ENCODE data around the gene PRR36. TPM values are rescaled to one million over a fixed set of nuclear protein-coding genes. Genes with fewer than 3 reads are reported as not detected.

PRR36 gene
- total and polyA plus RNA-seq, 4 donors: 0.09 to 0.13 TPM; not detected in 2

DNA sequence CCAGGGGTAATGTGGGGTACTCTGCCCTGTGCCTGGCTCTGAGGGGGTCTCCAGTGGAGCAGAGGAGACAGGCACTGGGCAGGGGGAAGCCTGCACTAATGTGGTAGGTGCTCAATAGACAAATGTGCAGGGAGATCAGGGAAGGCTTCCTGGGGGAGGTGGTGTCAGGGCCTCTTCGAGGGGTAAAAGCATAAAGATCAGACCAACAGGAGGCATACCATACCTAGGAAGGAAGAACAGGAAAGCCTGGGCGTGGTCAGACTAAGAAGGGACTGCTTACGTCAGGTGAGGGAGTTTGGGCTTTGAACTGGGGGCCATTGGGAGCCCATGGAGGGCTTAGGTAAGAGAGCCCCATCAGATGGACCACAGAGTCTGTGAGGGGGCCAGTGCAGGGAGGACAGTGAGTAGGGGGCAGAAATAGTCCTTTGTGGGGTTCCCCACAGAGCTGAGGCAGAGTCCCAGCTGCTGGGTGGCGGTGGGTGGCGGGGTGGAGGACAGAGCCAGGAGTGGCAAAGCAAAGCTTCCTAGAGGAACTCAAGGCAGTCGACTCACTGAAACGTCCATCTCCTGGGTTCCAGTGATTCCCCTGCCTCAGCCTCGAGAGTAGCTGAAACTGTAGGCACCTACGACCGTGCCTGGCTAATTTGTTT lies 8.8 kb downstream of the PRR36 start:
- WGBS, 2 donors: 45 to 51% methylated on average over 10 of the region's 10 CpGs
- peaks cover 0 to 2% of the 10 kb centered on the region in 2 donors for H3K36me3 ChIP-seq (ENCODE audit: control insufficient read depth in 1 of 2, insufficient read depth in 2 of 2, low read length in 1 of 2)

DNA sequence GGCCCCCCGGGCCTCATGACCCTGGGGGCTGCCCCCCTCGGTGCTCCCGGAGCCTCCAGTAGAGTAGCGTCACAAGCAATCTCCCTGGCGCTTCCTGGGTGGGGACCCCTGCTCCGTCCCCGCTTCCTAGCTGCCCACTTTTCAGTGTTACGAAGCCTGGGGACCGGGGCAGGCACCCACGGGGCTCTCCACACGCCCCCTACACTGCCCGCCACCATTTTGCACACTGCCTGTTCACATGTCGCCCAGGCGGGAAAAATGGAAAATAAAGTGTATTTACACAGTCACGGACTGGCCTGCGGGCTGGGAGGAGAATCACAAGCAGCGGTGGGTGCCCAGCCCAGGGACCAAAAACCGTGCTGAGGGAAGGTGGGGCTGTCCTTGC lies 9.5 kb downstream of the PRR36 start:
- Histone ChIP-seq H3K9me3 (ENCODE audit: control insufficient read depth, low read length) (no peaks in the 10 kb centered on the region), H3K4me1 (ENCODE audit: control insufficient read depth in 1 of 2, insufficient read depth in 2 of 2, low read length in 2 of 2) (no peaks in the 10 kb centered on the region), H3K4me3 (ENCODE audit: low read length in 2 of 2) (no peak overlapping the region), H3K27me3 (ENCODE audit: control insufficient read depth in 1 of 2, insufficient read depth in 2 of 2, low read length in 1 of 2) (no peaks in the 10 kb centered on the region), H3K36me3 (ENCODE audit: control insufficient read depth in 1 of 2, insufficient read depth in 2 of 2, low read length in 1 of 2) (peaks cover 0 to 2% of the 10 kb centered on the region in 2 donors), H3K27ac (ENCODE audit: low read depth in 1 of 2, low read length in 2 of 2) (no peak overlapping the region)
- no peak for DNase-seq
- 76 to 79% methylated on average over 18 of the region's 18 CpGs for WGBS, 2 donors
- intact Hi-C loops (cut with DNase I): no loop called here
- ATAC-seq (ENCODE audit: low FRiP score): no peak

More for the DNA sequence above, 8.8 kb downstream of the PRR36 start:
- no peak overlapping the region for H3K4me3 ChIP-seq (ENCODE audit: low read length in 2 of 2)
- H3K27me3 ChIP-seq (ENCODE audit: control insufficient read depth in 1 of 2, insufficient read depth in 2 of 2, low read length in 1 of 2): no peaks in the 10 kb centered on the region
- DNase-seq: no peak
- no peak overlapping the region for H3K27ac ChIP-seq (ENCODE audit: low read depth in 1 of 2, low read length in 2 of 2)
- H3K4me1 ChIP-seq (ENCODE audit: control insufficient read depth in 1 of 2, insufficient read depth in 2 of 2, low read length in 2 of 2): no peaks in the 10 kb centered on the region
- ATAC-seq (ENCODE audit: low FRiP score): no peak
- H3K9me3 ChIP-seq (ENCODE audit: control insufficient read depth, low read length): no peaks in the 10 kb centered on the region
- intact Hi-C loops (cut with DNase I): no loop called here

DNA sequence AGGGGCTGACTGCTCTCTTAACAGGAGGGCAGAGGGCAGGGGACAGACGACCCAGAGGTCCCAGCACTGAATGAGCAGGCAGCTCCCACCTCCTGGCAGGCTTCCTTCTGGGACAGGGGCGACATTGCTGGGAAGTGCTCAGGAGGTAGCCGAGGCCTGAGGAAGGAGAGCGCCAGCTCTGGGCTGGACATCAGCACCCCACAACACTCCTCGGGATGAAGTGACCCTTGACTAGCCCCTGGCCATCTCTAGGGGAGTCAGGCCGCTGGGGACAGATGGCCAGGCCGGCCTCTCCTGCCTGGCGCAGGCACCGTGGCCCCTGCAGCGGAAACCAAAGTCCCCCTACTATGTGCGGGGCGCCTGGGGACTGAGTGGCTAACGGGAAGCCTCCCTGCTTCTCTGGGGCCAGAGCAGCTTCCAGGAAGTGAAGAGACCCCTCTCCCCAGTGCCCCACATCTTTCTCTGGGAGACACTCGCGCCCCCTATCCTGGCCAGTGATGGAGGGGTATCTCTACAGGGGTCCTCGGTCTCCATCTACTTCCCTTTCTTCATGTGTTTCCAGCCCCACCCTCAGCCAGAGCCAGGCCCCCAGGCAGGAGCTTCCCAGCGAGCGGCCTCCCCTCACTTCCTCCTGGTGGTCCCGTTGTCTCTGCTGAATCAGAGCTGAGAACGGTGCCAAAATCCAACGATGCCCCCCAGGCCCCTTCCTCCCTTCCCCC lies 10.1 kb downstream of the PRR36 start:
- no peak for ATAC-seq (ENCODE audit: low FRiP score)
- no peaks in the 10 kb centered on the region for H3K4me1 ChIP-seq (ENCODE audit: control insufficient read depth in 1 of 2, insufficient read depth in 2 of 2, low read length in 2 of 2)
- H3K27ac ChIP-seq (ENCODE audit: low read depth in 1 of 2, low read length in 2 of 2): no peak overlapping the region
- no peak overlapping the region for H3K4me3 ChIP-seq (ENCODE audit: low read length in 2 of 2)
- 88 to 91% methylated on average over 21 of the region's 21 CpGs for WGBS, 2 donors
- H3K36me3 ChIP-seq (ENCODE audit: control insufficient read depth in 1 of 2, insufficient read depth in 2 of 2, low read length in 1 of 2): peaks cover 0 to 2% of the 10 kb centered on the region in 2 donors
- DNase-seq: no peak
- no peaks in the 10 kb centered on the region for H3K9me3 ChIP-seq (ENCODE audit: control insufficient read depth, low read length)
- H3K27me3 ChIP-seq (ENCODE audit: control insufficient read depth in 1 of 2, insufficient read depth in 2 of 2, low read length in 1 of 2): no peaks in the 10 kb centered on the region
- intact Hi-C loops (cut with DNase I): no loop called here

DNA sequence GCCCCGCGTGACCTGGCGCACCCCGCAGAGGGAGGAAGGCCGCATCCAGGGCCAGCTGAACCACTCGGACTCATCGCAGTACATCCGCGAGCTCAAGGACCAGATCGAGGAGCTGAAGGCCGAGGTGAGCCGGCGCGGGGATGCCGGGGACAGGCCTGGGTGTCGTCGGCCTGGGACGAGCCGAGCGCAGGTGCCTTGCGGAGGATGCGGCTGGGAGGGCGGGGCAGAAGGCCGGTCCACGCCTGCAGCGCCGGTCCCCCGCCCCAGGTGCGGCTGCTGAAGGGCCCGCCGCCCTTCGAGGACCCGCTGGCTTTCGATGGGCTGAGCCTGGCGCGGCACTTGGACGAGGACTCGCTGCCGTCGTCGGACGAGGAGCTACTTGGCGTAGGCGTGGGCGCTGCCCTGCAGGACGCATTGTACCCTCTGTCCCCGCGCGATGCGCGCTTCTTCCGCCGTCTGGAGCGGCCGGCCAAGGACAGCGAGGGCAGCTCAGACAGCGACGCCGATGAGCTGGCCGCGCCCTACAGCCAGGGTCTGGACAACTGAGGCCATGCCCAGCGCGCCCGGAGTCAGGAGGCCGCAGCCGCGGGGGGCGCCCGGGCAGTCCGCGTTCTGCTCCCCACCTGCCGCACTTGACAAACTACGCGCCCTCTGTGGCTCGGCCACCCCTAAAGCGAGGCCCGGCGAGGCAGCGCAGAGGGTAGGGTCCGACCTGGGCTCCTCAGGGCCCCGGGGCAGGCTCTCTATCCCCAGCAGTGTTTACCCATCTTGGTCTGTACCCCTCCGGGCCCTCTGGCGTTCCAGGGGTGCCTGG lies 10.8 kb downstream of the PRR36 start:
- Histone ChIP-seq H3K4me1 (ENCODE audit: control insufficient read depth in 1 of 2, insufficient read depth in 2 of 2, low read length in 2 of 2) (no peaks in the 10 kb centered on the region), H3K27ac (ENCODE audit: low read depth in 1 of 2, low read length in 2 of 2) (no peak overlapping the region), H3K27me3 (ENCODE audit: control insufficient read depth in 1 of 2, insufficient read depth in 2 of 2, low read length in 1 of 2) (no peaks in the 10 kb centered on the region), H3K4me3 (ENCODE audit: low read length in 2 of 2) (no peak overlapping the region), H3K9me3 (ENCODE audit: control insufficient read depth, low read length) (no peaks in the 10 kb centered on the region), H3K36me3 (ENCODE audit: control insufficient read depth in 1 of 2, insufficient read depth in 2 of 2, low read length in 1 of 2) (peaks cover 0 to 2% of the 10 kb centered on the region in 2 donors)
- ATAC-seq (ENCODE audit: low FRiP score): no peak
- intact Hi-C loops (cut with DNase I): no loop called here
- DNase-seq: no peak
- WGBS, 2 donors: 88 to 90% methylated on average over 80 to 83 of the region's 83 CpGs

DNA sequence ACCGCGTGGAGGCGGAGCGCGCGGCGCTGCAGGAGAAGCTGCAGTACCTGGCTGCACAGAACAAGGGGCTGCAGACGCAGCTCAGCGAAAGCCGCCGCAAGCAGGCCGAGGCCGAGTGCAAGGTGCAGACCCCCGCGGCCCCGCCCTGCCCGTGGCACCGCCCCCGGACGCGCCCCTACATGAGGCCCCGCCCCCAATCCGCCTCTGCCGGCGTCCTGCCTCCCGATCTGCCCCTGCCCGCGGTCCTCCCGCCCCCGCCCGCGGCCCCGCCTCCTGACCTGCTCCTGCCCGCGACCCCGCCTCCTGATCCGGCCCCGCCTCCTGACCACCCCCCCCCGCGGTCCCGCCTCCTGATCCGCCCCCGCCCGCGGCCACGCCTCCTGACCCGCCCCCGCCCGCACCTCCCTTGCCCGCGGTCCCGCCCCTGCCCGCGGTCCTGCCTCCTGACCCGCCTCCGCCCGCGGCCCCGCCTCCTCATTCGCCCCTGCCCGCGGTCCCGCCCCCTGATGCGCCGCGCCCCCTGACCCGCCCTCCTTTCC lies 11.7 kb downstream of the PRR36 start:
- H3K27me3 ChIP-seq (ENCODE audit: control insufficient read depth in 1 of 2, insufficient read depth in 2 of 2, low read length in 1 of 2): no peaks in the 10 kb centered on the region
- ATAC-seq (ENCODE audit: low FRiP score) (no peak), DNase-seq (no peak)
- no peak overlapping the region for H3K4me3 ChIP-seq (ENCODE audit: low read length in 2 of 2)
- 28 to 35% methylated on average over 14 to 67 of the region's 67 CpGs for WGBS, 2 donors
- intact Hi-C loops (cut with DNase I): no loop called here
- no peak overlapping the region for H3K27ac ChIP-seq (ENCODE audit: low read depth in 1 of 2, low read length in 2 of 2)
- H3K36me3 ChIP-seq (ENCODE audit: control insufficient read depth in 1 of 2, insufficient read depth in 2 of 2, low read length in 1 of 2): peaks cover 0 to 2% of the 10 kb centered on the region in 2 donors
- no peaks in the 10 kb centered on the region for H3K9me3 ChIP-seq (ENCODE audit: control insufficient read depth, low read length)
- H3K4me1 ChIP-seq (ENCODE audit: control insufficient read depth in 1 of 2, insufficient read depth in 2 of 2, low read length in 2 of 2): no peaks in the 10 kb centered on the region

DNA sequence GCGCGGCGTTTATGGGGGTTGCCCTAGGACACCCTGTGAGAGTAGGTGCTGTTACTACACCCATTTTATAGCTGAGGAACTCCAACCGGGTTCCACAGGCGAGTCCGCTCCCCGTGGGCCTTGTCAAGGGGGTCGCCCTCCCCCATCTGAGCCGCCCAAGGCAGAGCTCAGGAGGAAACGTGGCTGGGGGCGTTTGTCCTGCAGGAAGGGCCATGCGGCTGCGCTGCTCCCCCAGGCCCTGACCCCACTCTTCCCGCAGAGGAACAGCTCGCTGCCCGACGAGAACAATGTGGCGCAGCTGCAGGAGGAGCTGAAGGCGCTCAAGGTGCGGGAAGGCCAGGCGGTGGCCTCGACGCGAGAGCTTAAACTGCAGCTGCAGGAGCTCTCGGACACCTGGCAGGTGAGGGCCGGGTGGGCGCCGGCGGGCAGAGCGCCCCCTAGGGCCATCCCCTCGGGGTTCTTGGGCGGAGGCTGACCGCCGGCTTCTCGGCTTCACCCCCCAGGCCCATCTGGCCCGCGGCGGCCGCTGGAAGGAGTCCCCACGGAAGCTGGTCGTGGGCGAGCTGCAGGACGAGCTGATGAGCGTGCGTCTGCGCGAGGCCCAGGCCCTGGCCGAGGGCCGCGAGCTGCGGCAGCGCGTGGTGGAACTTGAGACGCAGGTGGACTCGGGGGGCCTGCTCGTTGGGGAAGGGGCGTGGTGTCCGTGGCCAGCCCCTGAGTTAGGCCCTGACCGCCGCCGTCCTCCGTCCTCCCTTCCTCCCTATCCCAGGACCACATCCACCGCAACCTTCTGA lies 12.4 kb downstream of the PRR36 start:
- H3K4me3 ChIP-seq (ENCODE audit: low read length in 2 of 2): no peak overlapping the region
- H3K36me3 ChIP-seq (ENCODE audit: control insufficient read depth in 1 of 2, insufficient read depth in 2 of 2, low read length in 1 of 2): peaks cover 0 to 2% of the 10 kb centered on the region in 2 donors
- no peaks in the 10 kb centered on the region for H3K9me3 ChIP-seq (ENCODE audit: control insufficient read depth, low read length)
- ATAC-seq (ENCODE audit: low FRiP score) (no peak), DNase-seq (no peak)
- H3K27ac ChIP-seq (ENCODE audit: low read depth in 1 of 2, low read length in 2 of 2): no peak overlapping the region
- no peaks in the 10 kb centered on the region for H3K27me3 ChIP-seq (ENCODE audit: control insufficient read depth in 1 of 2, insufficient read depth in 2 of 2, low read length in 1 of 2)
- no peaks in the 10 kb centered on the region for H3K4me1 ChIP-seq (ENCODE audit: control insufficient read depth in 1 of 2, insufficient read depth in 2 of 2, low read length in 2 of 2)
- 81 to 85% methylated on average over 53 to 63 of the region's 63 CpGs for WGBS, 2 donors
- intact Hi-C loops (cut with DNase I): no loop called here

DNA sequence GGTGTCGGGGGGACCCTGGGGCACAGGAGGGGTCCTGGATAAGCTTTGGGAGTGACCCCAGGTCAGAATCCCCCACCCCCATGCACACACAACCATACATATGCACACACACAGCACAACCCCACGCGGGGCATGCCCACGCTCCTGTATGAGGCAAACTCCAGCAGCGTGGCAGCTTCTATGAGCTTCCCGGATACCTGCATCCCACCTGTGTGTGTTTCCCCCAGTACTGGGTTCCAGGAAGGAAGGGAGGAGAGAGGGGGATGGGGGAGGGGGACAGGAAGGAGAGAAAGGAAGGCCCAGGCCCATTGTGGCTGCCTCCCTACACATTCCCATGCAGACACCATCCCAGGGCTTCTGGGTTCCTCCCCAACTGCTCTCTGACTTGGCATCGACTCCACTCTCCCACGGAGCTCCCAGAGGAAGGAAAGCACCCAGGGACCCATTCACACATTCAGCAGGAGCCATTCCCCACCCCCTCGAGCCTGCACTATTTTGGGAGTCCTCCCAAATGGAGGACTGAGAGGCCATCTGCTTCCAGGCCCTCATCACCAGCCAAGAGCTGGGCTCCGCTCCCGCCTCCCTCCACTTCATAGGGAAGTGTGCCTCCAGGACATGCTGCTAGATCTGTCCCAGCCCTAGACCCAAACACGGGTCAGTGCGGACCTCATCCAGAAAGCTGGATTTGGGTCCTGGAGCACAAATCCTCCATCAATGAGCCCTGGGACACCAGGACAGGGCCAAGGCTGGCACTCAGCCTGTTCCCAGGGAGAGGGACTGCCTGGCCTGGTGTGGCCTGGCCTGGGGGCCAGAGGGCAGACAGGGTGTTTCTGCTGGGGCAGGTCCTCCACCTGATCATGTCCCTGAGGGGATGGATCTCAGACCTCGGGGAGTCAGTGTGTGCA lies 13.2 kb downstream of the PRR36 start:
- no peak for DNase-seq
- Histone ChIP-seq H3K27ac (ENCODE audit: low read depth in 1 of 2, low read length in 2 of 2) (no peak overlapping the region), H3K4me1 (ENCODE audit: control insufficient read depth in 1 of 2, insufficient read depth in 2 of 2, low read length in 2 of 2) (no peaks in the 10 kb centered on the region), H3K9me3 (ENCODE audit: control insufficient read depth, low read length) (no peaks in the 10 kb centered on the region), H3K4me3 (ENCODE audit: low read length in 2 of 2) (no peak overlapping the region), H3K36me3 (ENCODE audit: control insufficient read depth in 1 of 2, insufficient read depth in 2 of 2, low read length in 1 of 2) (peaks cover 0 to 2% of the 10 kb centered on the region in 2 donors), H3K27me3 (ENCODE audit: control insufficient read depth in 1 of 2, insufficient read depth in 2 of 2, low read length in 1 of 2) (no peaks in the 10 kb centered on the region)
- 82 to 84% methylated on average over 12 to 14 of the region's 14 CpGs for WGBS, 2 donors
- ATAC-seq (ENCODE audit: low FRiP score): no peak
- intact Hi-C loops (cut with DNase I): no loop called here
